GM21737 (cell line): ENCODE results near the gene PGLYRP2.
"Not testable (repeated sequence)": the region's sequence is repeated elsewhere in the genome, so short reads cannot be mapped to it uniquely, and the experiment has no call there.

ENCODE experiments used
- ATAC-seq: cut with Tn5 transposase; IDR thresholded peaks from one replicate; pipeline ENCODE4 v1.9.1; 2021; ENCODE audit warnings: mild to moderate bottlenecking, moderate library complexity; ENCODE audit not compliant: unreplicated experiment

Gene PGLYRP2

GRCh38 chr19:15479391-15480345, at the start of gene PGLYRP2:
PGLYRP2 (minus strand) TSS chr19:15479501; CDS start chr19:15479371, 130 bp downstream.
- no peak for ATAC-seq

- no peak for ATAC-seq
Measured at GRCh38 chr19:15527705-15528104, 48.4 kb upstream of the PGLYRP2 start.

GRCh38 chr19:15526408-15526807, 47.1 kb upstream of the PGLYRP2 start:
- no peak for ATAC-seq

- no peak for ATAC-seq
Measured at GRCh38 chr19:15525291-15525690, 46.0 kb upstream of the PGLYRP2 start.

GRCh38 chr19:15524781-15525180, 45.5 kb upstream of the PGLYRP2 start:
- ATAC-seq, result no peak

- no peak for ATAC-seq
Measured at GRCh38 chr19:15519433-15519976, 40.2 kb upstream of the PGLYRP2 start.

- ATAC-seq, result no peak
Measured at GRCh38 chr19:15517778-15518177, 38.5 kb upstream of the PGLYRP2 start.

GRCh38 chr19:15516363-15516762, 37.1 kb upstream of the PGLYRP2 start:
- ATAC-seq, result no peak

GRCh38 chr19:15515227-15515625, 35.9 kb upstream of the PGLYRP2 start:
- ATAC-seq, result not testable (repeated sequence)

GRCh38 chr19:15511671-15512424, 32.5 kb upstream of the PGLYRP2 start:
- ATAC-seq, result no peak

GRCh38 chr19:15508035-15508710, 28.9 kb upstream of the PGLYRP2 start, which contains the start of gene CYP4F22:
CYP4F22 (plus strand) TSS chr19:15508525; CDS start chr19:15525337, 16,812 bp downstream.
- no peak for ATAC-seq

GRCh38 chr19:15507068-15508034, 28.1 kb upstream of the PGLYRP2 start:
- ATAC-seq, result no peak

- ATAC-seq, result no peak
Measured at GRCh38 chr19:15506074-15506571, 26.8 kb upstream of the PGLYRP2 start.

GRCh38 chr19:15502264-15502663, 23.0 kb upstream of the PGLYRP2 start:
- ATAC-seq, result no peak

- ATAC-seq, result no peak
Measured at GRCh38 chr19:15501596-15501995, 22.3 kb upstream of the PGLYRP2 start.

GRCh38 chr19:15498910-15499309, 19.6 kb upstream of the PGLYRP2 start:
- ATAC-seq, result no peak

GRCh38 chr19:15498156-15498858, 19.0 kb upstream of the PGLYRP2 start:
- ATAC-seq, result no peak

- no peak for ATAC-seq
Measured at GRCh38 chr19:15495151-15495550, 15.8 kb upstream of the PGLYRP2 start.
